Measurements from ENCODE around the gene DNAH17.

DNA sequence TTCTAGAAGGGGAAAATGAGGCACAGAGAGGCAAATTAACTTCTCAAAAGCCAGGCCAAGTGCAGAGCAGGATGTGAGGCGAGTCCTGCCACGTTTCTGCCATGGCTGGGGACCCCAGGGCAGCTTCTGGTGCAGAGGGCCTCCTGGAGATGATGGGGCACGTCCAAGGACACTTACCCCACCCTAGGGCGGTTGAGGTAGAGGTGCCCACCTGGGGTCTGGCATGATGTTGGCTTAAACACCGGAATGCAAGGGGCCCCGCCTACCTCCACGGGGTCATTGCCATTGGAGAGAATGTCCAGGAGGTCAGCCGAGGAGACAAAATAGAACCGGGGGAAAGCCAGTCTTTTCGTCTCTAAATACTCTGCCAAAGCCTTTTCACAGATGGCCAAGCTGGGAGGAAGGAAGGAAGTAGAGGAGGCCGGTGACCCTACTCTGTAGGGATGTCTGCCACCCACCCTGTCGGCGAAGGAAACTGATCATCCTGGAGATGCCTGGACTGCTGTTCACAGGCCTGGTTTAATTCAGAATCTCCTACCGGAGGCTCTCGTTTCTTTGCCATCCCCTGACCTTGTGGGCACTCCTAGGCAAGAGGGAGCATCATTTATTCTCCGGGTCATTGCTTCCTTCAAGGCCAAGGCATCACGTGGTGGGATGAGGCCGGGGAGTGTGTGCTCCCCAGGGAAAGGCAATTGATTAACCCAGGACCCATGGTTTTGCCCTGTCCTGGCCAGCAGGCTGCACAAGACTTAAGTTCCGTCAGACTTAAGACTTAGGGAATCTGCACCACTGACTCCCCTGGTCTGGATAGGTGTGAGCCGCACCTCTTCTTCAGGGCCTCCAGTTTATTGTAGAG, 70.5 kb downstream of the DNAH17 start:
- TF ChIP-seq MYC (IDR thresholded peaks at IDR 0.05; ENCODE audit: low read depth, low read length) (no peak), JUN (IDR thresholded peaks at IDR 0.05; ENCODE audit: borderline replicate concordance, insufficient read depth, insufficient read length, low read depth) (no peak), POLR2A (IDR thresholded peaks at IDR 0.05; ENCODE audit: low read depth, low read length) (no peak), POLR2AphosphoS5 (IDR thresholded peaks at IDR 0.05; ENCODE audit: insufficient read depth, low read depth, low read length) (no peak), GATA2 (IDR thresholded peaks at IDR 0.05; ENCODE audit: insufficient read depth, insufficient read length, low read depth, low read length) (no peak)
- TF ChIP-seq, protein P1, sequence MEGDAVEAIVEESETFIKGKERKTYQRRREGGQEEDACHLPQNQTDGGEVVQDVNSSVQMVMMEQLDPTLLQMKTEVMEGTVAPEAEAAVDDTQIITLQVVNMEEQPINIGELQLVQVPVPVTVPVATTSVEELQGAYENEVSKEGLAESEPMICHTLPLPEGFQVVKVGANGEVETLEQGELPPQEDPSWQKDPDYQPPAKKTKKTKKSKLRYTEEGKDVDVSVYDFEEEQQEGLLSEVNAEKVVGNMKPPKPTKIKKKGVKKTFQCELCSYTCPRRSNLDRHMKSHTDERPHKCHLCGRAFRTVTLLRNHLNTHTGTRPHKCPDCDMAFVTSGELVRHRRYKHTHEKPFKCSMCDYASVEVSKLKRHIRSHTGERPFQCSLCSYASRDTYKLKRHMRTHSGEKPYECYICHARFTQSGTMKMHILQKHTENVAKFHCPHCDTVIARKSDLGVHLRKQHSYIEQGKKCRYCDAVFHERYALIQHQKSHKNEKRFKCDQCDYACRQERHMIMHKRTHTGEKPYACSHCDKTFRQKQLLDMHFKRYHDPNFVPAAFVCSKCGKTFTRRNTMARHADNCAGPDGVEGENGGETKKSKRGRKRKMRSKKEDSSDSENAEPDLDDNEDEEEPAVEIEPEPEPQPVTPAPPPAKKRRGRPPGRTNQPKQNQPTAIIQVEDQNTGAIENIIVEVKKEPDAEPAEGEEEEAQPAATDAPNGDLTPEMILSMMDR (IDR thresholded peaks at IDR 0.05; ENCODE audit: extremely low read depth in 1 of 2, insufficient read depth in 1 of 2, low read depth in 1 of 2, low read length in 2 of 2), result no peak
- TF ChIP-seq, protein P2, sequence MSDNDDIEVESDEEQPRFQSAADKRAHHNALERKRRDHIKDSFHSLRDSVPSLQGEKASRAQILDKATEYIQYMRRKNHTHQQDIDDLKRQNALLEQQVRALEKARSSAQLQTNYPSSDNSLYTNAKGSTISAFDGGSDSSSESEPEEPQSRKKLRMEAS (IDR thresholded peaks at IDR 0.05; ENCODE audit: insufficient read depth, insufficient read length), result no peak

Measured in endothelial cell of umbilical vein (primary cell).